GM21381 (cell line): ENCODE results near the gene PODXL.
A peak's percentile ranks its signal among the peaks of the same experiment; 100 is the strongest.

ENCODE experiments used
- ATAC-seq: cut with Tn5 transposase; IDR thresholded peaks from one replicate; pipeline ENCODE4 v1.9.1; 2021; ENCODE audit warnings: mild to moderate bottlenecking, moderate library complexity; ENCODE audit not compliant: unreplicated experiment

Gene PODXL

GRCh38 chr7:131556053-131556908, at the start of gene PODXL:
PODXL (minus strand) TSS chr7:131556628; CDS start chr7:131556359, 269 bp downstream.
- ATAC-seq: peak; percentile 80

- ATAC-seq: no peak
Observed at GRCh38 chr7:131605280-131605878, 49.0 kb upstream of the PODXL start.

GRCh38 chr7:131604841-131605279, 48.4 kb upstream of the PODXL start:
- ATAC-seq: no peak

- ATAC-seq: no peak
Observed at GRCh38 chr7:131603932-131604331, 47.5 kb upstream of the PODXL start.

GRCh38 chr7:131602994-131603372, 46.6 kb upstream of the PODXL start:
- no peak for ATAC-seq

GRCh38 chr7:131602304-131602993, 46.0 kb upstream of the PODXL start:
- ATAC-seq: no peak

GRCh38 chr7:131600085-131600881, 43.9 kb upstream of the PODXL start:
- no peak for ATAC-seq

- no peak for ATAC-seq
Observed at GRCh38 chr7:131596785-131597184, 40.4 kb upstream of the PODXL start.

GRCh38 chr7:131595699-131596098, 39.3 kb upstream of the PODXL start:
- no peak for ATAC-seq

- no peak for ATAC-seq
Observed at GRCh38 chr7:131591687-131592319, 35.4 kb upstream of the PODXL start.

GRCh38 chr7:131587315-131587923, 31.0 kb upstream of the PODXL start:
- ATAC-seq: no peak

GRCh38 chr7:131586759-131587158, 30.3 kb upstream of the PODXL start:
- ATAC-seq: no peak

GRCh38 chr7:131586259-131586658, 29.8 kb upstream of the PODXL start:
- ATAC-seq: no peak

GRCh38 chr7:131583430-131583829, 27.0 kb upstream of the PODXL start:
- no peak for ATAC-seq

GRCh38 chr7:131581241-131582051, 25.0 kb upstream of the PODXL start:
- ATAC-seq: no peak

- no peak for ATAC-seq
Observed at GRCh38 chr7:131578602-131579001, 22.2 kb upstream of the PODXL start.

- no peak for ATAC-seq
Observed at GRCh38 chr7:131574741-131575140, 18.3 kb upstream of the PODXL start.

- no peak for ATAC-seq
Observed at GRCh38 chr7:131570401-131570800, 14.0 kb upstream of the PODXL start.

- no peak for ATAC-seq
Observed at GRCh38 chr7:131568970-131569369, 12.5 kb upstream of the PODXL start.
